Measurements from ENCODE around the gene BTBD3.

DNA sequence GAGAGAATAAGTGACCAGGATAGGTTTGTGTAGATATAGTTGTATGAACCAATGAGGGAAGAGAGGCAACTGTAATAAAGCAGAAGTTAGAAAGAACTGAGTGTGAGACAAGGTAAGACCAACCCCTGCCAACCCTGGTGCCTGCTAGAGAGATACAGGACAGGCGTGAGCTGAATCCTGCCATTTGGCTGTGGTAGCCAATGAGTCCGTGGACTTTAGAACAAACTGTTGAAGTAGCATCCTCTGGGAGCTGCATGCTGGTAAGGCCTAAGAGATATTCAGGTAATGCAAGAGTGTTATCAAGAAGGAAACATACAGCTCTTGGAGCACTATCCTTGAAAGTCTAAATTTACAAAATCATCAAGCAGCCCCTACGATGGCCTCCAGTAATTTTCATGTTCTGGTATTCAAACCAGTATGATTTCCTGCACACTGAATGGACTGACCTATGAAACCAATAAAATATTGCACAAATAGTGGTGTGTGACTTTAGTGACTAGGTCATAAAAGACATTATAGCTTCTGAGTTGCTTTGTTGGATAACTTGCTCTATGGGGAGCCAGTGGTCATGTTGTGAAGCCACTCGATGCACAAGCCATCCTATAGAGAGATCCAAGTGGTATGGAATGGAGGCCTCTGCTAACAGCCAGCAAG, 24.0 kb downstream of the BTBD3 start:
- TF ChIP-seq, protein P1, sequence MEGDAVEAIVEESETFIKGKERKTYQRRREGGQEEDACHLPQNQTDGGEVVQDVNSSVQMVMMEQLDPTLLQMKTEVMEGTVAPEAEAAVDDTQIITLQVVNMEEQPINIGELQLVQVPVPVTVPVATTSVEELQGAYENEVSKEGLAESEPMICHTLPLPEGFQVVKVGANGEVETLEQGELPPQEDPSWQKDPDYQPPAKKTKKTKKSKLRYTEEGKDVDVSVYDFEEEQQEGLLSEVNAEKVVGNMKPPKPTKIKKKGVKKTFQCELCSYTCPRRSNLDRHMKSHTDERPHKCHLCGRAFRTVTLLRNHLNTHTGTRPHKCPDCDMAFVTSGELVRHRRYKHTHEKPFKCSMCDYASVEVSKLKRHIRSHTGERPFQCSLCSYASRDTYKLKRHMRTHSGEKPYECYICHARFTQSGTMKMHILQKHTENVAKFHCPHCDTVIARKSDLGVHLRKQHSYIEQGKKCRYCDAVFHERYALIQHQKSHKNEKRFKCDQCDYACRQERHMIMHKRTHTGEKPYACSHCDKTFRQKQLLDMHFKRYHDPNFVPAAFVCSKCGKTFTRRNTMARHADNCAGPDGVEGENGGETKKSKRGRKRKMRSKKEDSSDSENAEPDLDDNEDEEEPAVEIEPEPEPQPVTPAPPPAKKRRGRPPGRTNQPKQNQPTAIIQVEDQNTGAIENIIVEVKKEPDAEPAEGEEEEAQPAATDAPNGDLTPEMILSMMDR (conservative IDR thresholded peaks at IDR 0.05; ENCODE audit: low read length) = no peak
- no peak for TF ChIP-seq EZH2phosphoT487 (IDR thresholded peaks at IDR 0.05; ENCODE audit: borderline replicate concordance, low read depth, low read length)

Data from OCI-LY7 (cell line).